Measurements from ENCODE around the gene PTER.

The PTER gene

GRCh38 chr10:16545116-16545736 lies 108.4 kb downstream of the PTER start:
- DNase-seq: no peak

- no peak for DNase-seq
These were observed 111.2 kb downstream of the PTER start for GRCh38 chr10:16547973-16548372.

- no peak for DNase-seq
These were observed 122.5 kb downstream of the PTER start for GRCh38 chr10:16559236-16559773.

GRCh38 chr10:16562891-16563290 lies 126.1 kb downstream of the PTER start:
- DNase-seq: no peak

Measured in stimulated activated CD4-positive, alpha-beta T cell treated with anti-CD3 and anti-CD28 coated beads, Interleukin-4, amount 100 ng/mL, for 24 hours (primary cell).